AG09319 (cell line): ENCODE results near the gene ZDHHC4.

ENCODE experiments used
- DNase-seq: peaks from one replicate; pipeline ENCODE4 v3.0.0-alpha.2; 2010; ENCODE audit warnings: low read depth; ENCODE audit errors: extremely low read depth
- TF ChIP-seq, protein P1 (sequence below): IDR thresholded peaks from 2 replicates; pipeline ENCODE4 v1.5.1; 2011; ENCODE audit warnings: low read depth, mild to moderate bottlenecking, inconsistent platforms, low read length, moderate library complexity

Gene ZDHHC4

DNA sequence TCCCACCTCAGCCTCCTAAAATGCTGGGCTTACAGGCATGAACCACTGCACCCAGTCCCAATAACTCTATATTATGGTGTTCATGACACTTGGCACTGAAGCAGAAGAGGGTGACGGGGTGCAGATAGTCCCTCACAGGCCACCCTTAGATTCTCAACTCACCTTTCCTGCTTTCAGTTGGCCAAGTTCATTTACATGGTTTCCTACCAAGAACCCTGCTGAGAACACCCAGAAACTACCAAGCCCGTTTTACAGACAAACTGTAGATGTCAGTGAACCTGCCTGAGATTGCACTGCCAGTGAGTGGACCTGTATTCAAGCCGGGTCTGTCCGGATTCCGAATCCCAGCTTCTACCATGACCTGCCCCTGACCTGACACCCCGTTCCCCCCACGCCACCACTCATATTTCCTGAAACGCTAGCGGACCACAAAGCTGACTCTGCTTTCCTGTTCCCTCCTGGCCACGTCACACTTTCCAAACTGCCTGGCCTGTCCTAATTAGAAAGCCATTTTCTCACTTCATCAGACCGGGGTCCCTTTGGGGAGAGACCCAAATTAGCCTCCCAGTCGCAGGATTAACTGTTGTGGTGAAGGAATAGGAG is 43.3 kb upstream of the ZDHHC4 start:
- DNase-seq, result no peak
- TF ChIP-seq, protein P1, sequence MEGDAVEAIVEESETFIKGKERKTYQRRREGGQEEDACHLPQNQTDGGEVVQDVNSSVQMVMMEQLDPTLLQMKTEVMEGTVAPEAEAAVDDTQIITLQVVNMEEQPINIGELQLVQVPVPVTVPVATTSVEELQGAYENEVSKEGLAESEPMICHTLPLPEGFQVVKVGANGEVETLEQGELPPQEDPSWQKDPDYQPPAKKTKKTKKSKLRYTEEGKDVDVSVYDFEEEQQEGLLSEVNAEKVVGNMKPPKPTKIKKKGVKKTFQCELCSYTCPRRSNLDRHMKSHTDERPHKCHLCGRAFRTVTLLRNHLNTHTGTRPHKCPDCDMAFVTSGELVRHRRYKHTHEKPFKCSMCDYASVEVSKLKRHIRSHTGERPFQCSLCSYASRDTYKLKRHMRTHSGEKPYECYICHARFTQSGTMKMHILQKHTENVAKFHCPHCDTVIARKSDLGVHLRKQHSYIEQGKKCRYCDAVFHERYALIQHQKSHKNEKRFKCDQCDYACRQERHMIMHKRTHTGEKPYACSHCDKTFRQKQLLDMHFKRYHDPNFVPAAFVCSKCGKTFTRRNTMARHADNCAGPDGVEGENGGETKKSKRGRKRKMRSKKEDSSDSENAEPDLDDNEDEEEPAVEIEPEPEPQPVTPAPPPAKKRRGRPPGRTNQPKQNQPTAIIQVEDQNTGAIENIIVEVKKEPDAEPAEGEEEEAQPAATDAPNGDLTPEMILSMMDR, result no peak

DNA sequence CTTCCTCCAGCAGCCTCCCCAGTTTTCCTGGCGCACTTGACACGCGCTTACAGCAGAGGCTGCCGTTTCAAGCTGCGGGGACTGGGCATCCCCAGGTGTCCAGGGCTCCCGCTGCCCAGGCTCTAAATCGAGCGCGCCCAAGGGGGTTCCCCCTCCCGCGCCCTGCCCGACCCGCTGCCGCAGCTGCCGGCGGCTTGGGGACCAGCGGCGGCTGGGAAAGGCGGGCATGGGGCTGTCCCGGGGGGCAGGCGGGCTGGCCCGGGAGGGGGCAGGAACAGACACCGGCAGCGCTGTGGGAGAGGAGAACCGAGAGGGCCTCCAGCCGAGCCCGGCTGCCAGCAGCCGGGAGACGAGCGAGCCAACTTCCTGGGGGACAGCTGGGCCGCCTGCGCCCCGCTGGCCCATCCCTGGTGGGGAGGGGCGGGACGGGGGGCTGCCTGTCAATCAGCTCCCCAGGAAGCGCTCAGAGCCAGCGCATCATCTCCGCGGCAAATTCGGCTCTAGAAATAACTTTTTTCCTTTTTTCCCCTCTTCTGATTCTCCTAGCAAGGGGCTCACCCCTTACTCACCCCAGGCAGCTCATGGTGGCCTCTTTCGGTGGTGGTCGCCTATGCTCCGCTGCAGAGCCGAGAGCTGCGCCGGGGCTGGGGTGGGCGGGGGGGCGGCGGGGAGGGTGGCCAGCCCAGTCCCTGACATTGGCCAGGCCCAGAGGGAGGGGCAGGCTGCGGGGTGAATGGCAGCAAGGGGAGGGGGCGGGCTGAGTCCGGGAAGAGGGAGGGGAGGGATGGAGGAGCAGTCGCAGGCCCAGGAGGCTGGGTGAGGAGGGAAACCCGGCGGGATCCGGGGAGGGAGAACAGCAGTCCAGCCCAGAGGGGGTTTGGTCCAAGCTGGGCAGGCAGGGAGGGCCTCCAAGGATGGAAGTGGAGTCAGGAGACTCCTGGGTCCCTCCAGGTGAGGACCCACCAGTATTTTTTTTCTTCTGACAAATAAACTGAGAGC is 40.7 kb upstream of the ZDHHC4 start:
- TF ChIP-seq, protein P1, result no peak
- DNase-seq, result no peak

DNA sequence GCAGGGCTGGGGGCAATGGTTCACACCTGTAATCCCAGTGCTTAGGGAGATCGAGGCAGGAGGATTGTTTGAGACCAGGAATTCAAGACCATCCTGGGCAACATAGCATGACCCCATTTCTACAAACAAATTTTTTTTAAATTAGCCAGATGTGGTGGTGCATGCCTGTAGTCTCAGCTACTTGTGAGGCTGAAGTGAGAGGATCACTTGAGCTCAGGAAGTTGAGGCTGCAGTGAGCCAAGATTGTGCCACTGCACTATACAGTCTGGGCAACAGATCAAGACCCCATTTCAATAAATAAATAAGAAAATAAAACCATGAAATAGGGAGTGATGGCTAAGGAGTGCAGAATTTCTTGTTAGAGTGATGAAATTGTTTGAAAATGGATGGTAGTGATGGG is 34.9 kb upstream of the ZDHHC4 start:
- TF ChIP-seq, protein P1, result no peak
- DNase-seq, result no peak

DNA sequence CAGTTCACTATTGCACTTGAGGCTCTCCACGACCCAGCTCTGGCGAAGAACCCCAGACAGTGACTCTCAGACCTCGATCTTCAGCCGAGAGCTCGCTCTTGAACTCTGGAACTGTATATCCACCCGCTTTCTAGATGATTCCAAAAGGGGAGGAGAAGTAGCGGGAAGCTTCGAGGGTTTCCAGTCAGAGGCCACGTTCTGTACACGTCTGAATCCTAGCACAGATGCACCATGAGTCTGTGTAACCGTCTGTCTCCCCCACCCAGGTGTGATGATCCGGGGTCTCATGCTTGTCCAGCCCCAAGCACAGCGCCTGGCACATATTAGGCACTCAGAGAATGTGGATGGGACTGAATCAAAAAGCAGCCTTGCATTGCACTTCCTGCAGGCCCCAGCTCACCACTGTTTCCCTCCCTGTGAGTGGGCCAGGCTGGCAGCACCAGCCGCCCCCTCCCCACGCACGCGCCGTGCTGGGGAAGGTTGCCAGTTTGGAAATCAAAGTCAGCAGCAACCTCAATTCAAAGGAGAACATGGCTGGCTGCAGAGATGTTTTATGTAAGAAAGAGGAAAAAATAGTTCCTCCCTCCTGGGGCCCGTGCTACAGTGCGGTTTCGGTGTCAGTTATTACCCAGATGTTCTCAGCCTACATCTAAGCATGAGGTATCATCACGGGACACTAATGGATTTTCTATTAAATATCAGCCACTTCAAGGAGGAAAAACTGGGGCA is 31.7 kb upstream of the ZDHHC4 start:
- TF ChIP-seq, protein P1, result no peak

DNA sequence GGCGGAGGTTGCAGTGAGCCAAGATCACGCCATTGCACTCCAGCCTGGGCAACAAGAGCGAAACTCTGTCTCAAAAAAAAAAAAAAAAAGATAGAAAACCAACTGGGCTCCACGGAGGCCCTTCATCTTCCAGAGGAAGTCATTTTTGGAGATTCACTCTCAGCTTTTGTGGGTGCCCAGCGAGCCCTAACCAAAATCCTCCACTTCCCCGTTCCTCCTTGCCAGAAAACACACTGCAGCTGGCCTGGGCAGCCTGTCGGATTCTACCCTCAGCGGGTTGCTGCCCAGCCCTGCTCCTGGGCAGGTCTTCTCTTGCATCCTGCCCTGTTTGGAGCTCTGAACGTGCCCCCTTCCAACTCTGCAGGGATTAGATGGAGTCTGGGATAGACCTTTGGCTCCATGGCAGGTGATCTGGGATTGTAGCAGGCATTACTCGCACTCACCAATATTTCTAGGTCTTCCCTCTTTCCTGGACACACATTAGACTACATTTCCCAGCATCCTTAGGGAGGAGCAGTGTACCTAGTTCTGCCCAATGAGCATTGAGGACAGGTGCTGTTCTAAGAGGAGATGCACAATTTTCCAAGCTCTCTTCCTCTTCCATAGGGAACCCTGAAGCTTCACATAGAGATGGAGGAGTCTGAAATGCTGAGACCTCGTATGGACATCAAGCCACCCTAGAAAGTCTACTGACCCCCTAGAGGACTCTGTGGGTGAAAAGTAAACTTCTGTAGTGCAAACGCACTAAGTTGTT is 30.6 kb upstream of the ZDHHC4 start:
- TF ChIP-seq, protein P1, result no peak
- no peak for DNase-seq

More for the DNA sequence above, 31.7 kb upstream of the ZDHHC4 start:
- no peak for DNase-seq

DNA sequence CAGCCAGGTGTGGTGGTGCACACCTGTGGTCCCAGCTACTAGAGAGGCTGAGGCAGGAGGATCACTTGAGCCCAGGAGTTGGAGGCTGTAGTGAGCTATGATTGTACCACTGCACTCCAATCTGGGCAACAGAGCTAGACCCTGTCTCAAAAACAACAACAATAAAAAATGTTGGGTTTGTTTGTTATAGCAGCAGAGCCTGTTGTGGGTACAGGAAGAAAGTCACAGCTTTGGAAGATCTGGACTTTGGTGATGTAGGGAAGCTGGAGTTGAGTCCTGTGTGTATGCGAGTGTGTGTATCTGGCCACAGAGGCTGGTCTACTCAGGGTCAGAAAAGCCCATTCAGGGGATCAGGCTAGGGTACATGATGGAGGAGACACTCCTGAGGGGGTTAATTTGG is 29.9 kb upstream of the ZDHHC4 start:
- TF ChIP-seq, protein P1, result no peak
- no peak for DNase-seq
